Left cardiac atrium (tissue), 4 donors: ENCODE results near the gene KCNMB1. TPM values are rescaled to one million over a fixed set of nuclear protein-coding genes. Genes with fewer than 3 reads are reported as not detected.

Experiments
- ATAC-seq, 2 donors: fragments of 200-7000 bp; cut with Tn5 transposase; one replicate each; pipeline ENCODE4 v1.9.1; 2020; ENCODE audit warnings: mild to moderate bottlenecking in 2 of 2, moderate library complexity in 2 of 2
- DNase-seq: peaks from one replicate; pipeline ENCODE4 v3.0.0-alpha.2; 2020
- intact Hi-C, 2 donors: fragments of 100-400 bp; cut with DNase I; formaldehyde crosslinking; loops; one replicate each; pipeline versions ENCODE4 v1.14.1 to v1.15.1; 2022 to 2023
- total RNA-seq, 2 donors: library from RNA; stranded (reverse); fragmentation: NEBNext Ultra II Directional; extraction: Animal tissue kit (Norgen Biotek cat#: 25700); gene quantifications; one replicate each; pipeline ENCODE4 v1.2.1, GENCODE V29; 2021
- donor health status: DM: no; HTN: yes; CAD: no.
- donor health status: DM: no; HTN: yes; CAD: no; lungs with severe emphysema.
- donor health status: DM: yes; HTN: yes; CAD: no.
- donor health status: Dilated cardiomyopathy.

The KCNMB1 gene
- total RNA-seq, 2 donors from 2014 or later: 2.2 to 6.0 TPM

DNA sequence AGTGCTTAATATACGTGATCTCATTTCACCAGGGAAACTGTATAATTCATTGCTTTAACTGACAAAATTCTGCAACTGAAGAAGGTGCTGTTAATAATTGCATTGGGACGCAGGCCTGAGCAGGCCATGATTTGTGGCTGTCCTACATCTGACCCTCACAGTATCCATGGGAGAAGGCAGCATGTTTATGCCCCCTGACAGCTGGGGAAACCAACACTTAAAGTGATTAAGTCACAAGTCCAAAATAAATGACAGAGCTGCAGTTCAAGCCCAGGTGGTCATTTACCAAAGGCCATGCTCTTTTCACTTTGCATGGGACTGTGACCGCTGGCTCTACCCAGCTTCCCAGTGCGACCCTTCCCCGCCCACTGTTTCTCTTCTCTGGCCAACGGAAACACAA lies 30.5 kb upstream of the KCNMB1 start:
- intact Hi-C loops: loop anchor here (2.0 to 5.0 kb wide), 5 partner anchors 151 to 317 kb away; no protein-coding TSS in a partner anchor
- no peak for ATAC-seq
- no peak for DNase-seq

DNA sequence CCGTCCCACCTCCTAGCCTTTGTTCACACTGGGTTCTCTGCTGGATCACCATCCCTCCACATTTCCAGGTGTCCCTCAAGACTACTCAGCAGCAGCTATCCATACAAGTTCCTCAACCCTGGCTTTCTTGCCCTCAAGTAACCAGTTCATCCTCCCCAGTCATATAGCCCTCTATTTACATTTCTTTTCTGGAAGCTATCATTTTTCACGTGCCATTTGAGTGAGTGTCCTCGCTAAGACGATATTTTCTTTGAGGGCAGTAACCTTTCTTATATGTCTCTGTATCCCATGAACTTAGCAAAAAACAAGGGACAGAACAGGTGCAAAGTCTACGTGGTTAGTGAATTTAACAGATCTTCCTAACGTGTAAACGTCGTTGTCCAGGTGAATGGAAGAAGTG lies 29.6 kb upstream of the KCNMB1 start:
- ATAC-seq: no peak
- no peak for DNase-seq
- intact Hi-C loops: loop anchor here in 1 of 2 donors (5.0 kb wide), 1 partner anchor 191 kb away; no protein-coding TSS in a partner anchor

DNA sequence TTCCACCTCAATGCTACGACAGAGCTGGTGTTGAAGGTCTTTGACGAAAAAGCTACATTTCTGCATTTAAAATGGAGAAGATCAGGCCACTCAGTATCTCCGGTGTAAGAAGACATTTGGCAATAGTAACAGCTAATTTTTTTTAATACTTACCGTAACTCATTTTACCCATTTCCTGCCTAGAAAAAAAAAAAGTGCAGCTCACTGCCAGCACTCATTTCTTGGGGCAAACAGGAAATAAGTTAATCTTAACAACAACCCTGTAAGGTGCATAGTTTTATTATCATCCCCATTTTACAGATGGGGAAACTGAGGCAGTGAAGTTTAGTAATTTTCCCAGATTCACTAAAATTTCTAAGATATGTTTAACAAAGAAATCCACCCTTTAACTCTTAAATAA lies 27.4 kb upstream of the KCNMB1 start:
- no peak for ATAC-seq
- DNase-seq: no peak
- intact Hi-C loops: loop anchor here in 1 of 2 donors (5.0 kb wide), 1 partner anchor 189 kb away; no protein-coding TSS in a partner anchor

DNA sequence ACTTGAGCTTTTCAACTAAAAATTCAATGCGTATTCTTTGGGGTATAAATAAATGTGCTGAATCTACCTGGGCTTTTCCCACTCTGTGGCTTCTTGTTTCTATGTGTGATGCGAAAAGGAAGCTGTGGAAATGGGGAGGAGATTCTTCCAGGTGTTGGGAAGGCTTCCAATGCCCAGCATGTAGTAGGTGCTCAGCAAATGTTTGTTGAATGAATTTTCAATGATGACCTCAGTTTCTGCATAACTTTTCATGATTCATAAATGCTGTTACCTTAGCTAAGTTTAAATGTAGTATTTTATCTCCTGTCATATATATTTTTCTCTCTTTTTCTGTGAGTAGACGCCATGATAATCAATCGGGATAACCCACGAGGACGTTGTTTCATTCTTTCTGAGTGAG lies 25.6 kb upstream of the KCNMB1 start:
- no peak for DNase-seq
- intact Hi-C loops: loop anchor here in 1 of 2 donors (5.0 kb wide), 1 partner anchor 187 kb away; no protein-coding TSS in a partner anchor
- ATAC-seq: no peak

DNA sequence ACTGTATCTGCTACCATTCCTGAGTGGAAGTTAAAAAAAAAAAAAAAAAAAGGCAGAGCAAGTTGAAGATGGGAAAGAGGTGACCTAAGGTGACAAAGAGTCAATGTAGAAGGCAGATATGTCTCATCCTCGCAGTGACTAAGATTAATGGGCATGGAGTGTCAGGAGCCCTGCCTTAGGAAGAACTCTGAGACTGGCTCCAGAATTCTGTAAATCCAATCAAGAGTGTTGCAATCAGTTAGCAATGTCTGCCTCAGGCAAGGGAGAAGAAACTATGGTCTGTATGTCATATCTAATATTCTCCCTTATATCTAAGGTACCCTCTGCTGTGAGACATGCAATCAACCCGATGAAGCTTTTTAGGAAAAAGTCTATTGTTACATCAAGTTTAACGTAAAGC lies 24.7 kb upstream of the KCNMB1 start:
- ATAC-seq: no peak
- intact Hi-C loops: no loop called here

DNA sequence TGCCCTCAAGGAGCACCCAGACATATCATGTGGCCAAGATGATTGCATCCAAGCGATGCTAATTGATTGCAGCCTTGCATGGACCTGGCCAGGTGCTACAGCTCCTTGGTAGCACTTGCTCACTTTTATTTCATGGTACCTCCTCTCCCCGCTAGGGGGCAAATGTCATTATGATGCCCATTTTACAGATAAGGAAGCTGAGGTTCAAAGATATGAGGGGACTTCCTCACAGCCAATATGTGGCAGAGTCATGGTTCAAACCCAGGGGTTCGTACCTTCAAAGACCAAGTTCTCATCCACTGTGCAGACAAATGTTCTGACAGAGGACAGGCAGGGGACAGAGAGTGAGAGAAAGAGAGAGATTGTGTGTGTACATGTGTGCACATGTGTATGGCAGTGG lies 21.9 kb upstream of the KCNMB1 start:
- intact Hi-C loops: no loop called here
- no peak for ATAC-seq
- DNase-seq: no peak

More for the DNA sequence above, 24.7 kb upstream of the KCNMB1 start:
- no peak for DNase-seq

DNA sequence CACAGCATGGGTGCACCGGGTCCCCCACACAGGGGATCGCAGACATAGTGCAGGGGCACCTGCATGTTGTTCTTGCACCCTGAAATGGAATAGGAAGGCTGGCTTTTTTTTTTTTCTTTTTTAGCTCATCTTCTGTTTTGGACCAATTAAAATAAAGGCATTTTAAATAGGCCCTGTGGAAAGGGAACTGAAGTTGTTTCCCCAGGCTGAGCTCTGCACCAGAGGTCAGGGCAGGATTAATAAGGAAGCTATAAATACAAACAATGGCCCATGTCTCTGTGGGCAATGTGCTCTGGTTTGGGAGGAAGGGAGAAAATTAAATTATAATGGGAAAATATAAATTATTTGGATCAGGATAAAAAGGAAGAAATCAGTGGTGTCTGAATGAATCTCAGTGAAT lies 21.2 kb upstream of the KCNMB1 start:
- no peak for ATAC-seq
- DNase-seq: no peak
- intact Hi-C loops: no loop called here

DNA sequence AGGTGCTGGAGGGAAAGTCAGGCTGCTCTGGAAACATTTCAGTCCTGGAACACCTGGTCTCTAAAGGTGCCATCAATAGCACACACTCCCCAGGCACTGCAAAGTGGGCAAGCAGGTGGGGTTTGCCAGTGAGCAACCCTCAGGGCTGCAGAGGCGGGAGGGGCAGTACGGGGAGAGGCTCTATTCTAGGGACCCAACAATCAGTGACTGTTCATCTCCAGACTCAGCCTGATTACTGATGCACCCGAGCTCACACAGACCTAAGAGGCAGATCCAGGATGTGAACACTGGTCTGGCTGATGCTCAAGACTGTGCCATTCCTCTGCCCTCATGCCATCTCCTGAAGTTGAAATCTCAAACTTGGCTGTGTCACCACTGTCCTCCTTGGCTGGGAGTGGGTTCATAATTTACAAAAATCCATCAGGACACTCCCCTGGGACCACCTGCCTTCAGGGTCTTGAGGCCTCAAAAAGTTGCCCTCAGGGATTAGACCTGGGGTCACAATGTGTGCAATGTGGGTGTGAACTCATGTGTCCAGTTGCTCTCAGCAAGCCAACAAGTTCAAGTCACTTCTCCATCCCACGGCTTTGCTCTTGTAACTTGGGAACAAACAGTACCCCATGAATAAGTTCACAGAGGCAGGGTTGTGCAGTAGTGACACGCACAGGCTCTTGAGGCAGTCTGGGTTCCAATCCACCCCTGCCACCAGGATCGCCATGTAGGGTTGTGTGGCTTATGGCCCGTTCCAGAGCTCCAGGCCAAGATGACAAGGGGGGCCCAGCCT lies 19.9 kb upstream of the KCNMB1 start:
- intact Hi-C loops: no loop called here
- DNase-seq (no peak), ATAC-seq (peak in 1 of 2 donors; percentile 19)

DNA sequence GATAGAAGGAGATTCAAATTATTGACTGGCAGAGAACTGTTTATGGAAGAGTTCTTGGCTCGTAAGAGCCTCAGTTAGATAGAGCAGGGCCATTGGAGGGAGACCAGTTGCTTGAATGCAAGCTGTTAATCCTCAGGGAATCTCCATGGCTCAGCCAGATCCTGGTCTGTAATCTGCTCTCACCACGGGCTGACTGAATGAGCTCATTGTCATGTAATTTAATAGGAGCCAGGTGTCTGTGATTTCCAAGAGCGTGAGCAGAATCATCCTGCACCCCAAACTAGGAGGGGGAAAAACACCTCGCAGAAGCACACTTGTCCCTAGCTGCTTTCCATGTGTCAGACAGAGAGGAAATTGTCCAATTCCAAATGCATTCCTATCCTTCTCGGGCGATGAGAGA lies 19.1 kb upstream of the KCNMB1 start:
- intact Hi-C loops: no loop called here
- ATAC-seq (peak; percentile 81 to 89), DNase-seq (no peak)

DNA sequence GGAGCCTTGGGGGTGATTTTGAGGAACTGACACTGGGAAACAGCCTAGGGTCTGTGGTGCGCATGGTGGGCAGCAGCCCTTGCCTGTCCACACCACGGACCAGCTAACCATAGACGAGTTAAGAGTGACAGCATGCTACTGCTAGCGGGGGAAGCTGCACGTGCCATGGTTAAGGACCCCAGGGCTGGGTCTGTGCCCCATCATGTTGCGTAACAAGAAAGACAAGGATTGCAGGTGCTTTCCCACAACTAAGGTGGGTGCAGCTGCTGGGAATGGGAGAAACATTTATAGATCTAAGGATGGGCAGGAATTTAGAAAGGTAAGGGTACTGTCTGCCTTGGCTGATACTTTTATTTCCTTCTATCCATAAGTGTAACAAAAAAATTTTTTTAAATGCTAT lies 17.9 kb upstream of the KCNMB1 start:
- ATAC-seq (no peak), DNase-seq (no peak)
- intact Hi-C loops: no loop called here

DNA sequence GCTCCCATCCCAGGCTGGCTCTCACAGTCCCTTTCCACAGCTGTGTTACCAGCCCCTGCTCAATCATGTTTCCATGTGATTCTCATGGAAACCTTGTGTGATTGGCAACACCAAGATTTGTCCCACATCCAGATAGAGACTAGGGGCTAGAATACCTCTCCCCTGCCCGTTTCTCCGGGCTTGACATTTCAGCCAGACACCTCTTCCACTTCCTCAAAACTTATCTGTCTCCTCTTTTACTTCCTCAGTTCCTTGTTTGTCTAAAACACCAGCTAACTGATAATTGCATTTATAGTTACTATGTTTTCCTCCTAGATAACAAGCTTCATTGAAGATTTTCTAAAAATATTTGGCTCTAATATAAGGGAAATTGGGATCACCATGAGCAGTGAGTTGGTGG lies 16.6 kb upstream of the KCNMB1 start:
- ATAC-seq (no peak), DNase-seq (no peak)
- intact Hi-C loops: no loop called here

DNA sequence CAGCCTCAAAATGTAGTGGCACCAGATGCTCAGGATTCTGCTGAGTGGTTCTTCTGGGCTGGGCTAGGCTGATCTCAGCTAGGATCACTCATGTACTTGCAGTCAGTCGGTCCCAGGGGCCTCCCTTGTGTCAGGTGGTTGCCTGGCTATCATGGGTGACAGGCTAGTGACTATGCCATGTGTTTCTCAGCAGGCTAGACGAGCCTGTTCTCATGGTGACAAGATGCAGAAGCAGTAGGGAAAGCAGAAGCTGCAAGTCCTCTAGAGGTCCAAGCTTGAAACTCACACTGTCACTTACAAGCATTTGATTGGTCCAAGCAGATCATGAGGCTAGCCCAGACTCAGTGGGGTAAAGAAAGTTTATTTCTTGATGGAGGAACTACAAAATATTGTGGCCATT lies 15.2 kb upstream of the KCNMB1 start:
- DNase-seq: no peak
- peak in 1 of 2 donors; percentile 38 for ATAC-seq
- intact Hi-C loops: no loop called here

DNA sequence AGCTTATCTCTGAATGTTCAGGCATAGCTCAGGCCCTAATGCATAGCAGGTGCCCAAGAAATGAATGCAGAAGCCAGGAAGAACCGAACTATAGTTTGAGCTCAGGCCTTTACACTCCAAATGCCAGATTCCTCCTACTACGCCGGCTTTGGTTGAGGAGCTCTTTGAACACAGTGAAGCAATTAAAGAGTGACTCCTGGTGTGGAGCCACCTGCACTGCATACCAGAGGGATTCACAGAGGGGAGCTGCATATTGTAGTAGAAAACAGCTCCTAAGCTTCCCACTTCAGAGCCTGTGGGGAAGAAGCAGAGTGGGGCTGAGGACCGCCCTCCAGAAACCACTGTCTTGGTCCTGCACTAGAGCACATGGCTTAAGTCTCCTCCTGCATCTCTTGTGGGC lies 14.5 kb upstream of the KCNMB1 start:
- ATAC-seq (no peak), DNase-seq (no peak)
- intact Hi-C loops: no loop called here

DNA sequence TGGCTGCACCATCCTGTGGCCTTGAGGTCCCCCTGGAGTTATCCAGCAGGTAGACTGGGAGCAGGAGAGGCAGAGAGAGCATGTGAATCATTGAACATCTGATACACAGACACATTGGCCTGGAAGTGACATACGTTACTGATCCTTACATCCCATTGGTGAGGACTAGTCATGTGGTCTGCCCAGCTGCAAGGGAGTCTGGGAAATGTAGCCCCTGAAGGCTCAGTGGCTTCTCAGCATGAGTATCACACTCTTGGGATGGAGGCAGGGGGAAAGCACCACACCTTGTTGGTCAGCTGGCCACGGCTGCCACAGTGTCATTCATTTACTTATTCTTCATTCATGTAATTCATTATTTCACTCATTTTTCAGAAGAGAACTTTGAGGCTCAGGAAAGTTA lies 13.3 kb upstream of the KCNMB1 start:
- DNase-seq (no peak), ATAC-seq (no peak)
- intact Hi-C loops: no loop called here

DNA sequence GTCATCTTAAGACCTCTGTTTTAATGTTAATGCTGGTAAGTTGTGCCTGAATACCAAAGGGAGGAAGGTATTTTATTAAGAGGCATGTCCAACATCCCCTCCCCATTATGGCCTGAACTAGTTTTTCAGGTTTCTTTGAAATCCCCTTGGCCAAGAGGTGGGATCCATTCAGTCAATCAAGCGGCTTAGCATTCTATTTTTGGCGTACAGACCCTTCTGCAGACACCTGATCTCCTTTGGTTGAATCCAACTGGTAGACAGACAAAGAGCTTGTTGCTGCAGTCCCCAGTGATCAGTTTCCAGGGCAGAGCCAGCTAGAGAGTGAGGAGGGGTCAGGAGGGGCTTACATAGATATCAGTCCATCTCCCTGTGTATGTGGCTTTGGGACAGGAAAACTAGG lies 7.9 kb upstream of the KCNMB1 start:
- intact Hi-C loops: no loop called here
- ATAC-seq (no peak), DNase-seq (no peak)

DNA sequence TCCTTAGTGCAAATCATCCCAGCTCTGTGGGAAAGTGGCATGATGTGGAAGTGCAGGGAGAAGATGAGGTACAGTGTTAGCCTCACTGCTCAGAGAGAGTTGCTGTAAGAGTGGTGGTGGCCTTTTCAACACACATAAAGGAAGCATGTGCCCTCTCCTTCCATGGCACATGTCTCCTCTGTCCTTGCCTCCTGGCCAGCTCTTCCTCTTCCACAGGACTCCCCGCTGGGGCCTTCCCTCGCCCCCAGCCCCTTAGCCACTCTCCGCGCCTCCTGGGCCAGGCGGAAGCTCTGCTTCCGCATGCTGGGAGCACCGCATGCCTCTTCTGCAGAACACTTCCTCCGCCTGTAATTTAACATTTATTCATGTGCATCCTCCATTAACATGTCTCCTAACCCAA lies 4.8 kb upstream of the KCNMB1 start:
- intact Hi-C loops: no loop called here
- ATAC-seq: no peak

DNA sequence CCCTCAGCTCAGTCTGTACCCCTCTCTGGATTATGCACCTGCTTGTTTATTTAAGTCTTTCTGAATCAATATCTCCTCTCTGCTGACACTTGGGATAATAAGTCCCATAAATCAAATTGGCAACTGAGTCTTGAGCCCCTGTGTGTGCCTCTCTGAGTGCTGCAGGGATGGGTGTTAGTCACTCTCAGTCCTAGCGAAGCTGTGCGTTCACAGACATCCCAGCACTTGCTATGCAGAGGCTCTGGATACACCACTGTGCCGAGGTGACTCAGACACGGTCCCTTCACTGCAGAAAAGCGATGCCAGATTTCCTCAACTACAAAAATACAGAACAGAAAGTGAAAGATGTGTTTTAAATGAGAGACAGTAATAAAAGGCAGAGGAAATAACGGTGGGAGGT lies 4.1 kb upstream of the KCNMB1 start:
- intact Hi-C loops: no loop called here
- ATAC-seq: no peak
- DNase-seq: no peak

More for the DNA sequence above, 4.8 kb upstream of the KCNMB1 start:
- DNase-seq: no peak

DNA sequence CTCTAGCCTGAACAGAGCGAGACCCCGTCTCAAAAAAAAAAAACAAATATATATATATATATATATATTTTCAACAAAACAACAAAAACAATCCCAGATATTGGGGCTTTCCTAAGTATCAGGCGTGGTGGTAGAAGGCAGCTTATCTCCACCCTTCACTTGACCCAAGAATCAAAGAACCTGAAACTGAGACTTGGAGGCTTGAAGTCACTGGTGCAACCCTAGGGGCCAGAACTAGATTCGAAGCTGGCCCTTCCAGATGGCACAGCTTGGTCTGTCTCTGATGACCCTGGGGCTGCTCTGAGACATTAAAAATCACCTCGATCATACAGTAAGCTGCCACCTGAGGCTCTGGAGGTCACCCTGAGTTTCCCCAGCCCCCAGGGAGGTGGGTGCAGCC lies 1.3 kb upstream of the KCNMB1 start:
- intact Hi-C loops: no loop called here
- ATAC-seq (no peak), DNase-seq (no peak)

DNA sequence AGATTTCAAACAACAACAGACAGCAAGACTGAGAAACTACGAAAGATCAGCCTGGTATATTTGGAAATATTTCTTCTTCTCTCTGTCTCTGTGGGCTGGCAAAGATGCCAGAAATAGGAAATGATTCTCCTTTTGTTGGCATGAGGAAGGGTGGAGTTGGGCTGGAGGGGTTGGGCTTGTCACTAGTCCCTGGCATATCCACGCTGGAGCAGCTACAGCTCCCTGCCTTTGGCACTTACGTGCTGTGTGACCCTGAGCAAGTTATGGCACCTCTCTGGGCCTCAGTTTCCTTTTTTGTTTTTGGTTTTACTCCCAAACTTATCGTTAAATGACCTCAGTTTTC lies 354 bp upstream of the KCNMB1 start:
- intact Hi-C loops: no loop called here
- ATAC-seq: peak; percentile 61 to 85
- no peak for DNase-seq

DNA sequence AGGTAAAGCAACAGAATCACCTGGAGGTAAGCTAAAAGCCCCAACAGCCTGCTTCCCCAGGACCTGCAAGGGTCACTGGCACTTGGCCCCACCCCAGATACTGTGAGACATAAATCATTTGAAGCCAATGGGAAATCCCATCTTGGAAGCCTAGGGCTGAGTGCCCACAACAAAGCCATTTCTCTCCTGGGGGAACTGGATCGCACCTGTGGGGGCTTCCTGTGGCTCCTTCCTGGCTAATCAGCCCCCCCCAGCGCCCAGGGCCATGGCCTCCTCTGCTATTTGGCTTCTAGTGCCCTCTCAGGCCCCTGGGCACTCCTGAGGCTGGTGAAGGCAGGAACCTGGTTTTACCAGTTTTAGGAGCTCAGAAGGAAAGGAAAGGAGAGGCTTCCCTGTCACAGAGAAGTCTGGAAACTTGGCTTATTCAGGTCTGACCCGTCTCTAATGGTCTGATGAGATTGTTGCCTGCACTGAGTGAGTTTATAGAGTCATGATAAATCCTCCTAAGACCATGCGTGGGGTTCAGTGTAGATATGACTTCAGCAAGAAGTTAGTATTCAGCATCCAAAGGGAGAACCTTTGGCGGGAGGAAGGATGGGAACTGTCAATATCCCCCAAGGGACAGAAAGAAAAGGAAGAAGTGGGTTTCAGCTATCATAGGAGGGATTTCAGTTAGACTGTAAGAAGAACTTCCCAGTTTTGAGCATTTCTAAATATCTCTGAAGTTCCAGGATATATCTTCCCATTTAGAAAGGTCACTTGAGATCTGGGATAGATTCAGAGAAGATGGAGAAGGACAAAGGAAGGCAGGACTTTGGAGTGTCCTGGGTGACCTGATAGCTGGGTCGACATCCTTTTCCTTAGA lies 1.2 kb downstream of the KCNMB1 start:
- intact Hi-C loops: no loop called here
- no peak for DNase-seq
- ATAC-seq: no peak
